ENCODE data around the gene XAGE1B. TPM values are rescaled to one million over a fixed set of nuclear protein-coding genes. Genes with fewer than 3 reads are reported as not detected.
"Not testable (repeated sequence)": the region's sequence is repeated elsewhere in the genome, so short reads cannot be mapped to it uniquely, and the experiment has no call there.

The XAGE1B gene
- total RNA-seq, 2 experiments from 2014 or later: not detected

- Histone ChIP-seq H2AFZ (ENCODE audit: low read length) (no peak overlapping the region), H3K4me1 (ENCODE audit: insufficient read depth, low read length, poor library complexity, severe bottlenecking) (no peaks in the 10 kb centered on the region), H3K4me2 (ENCODE audit: low read length) (no peak overlapping the region), H4K20me1 (ENCODE audit: insufficient read depth, low read length) (no peaks in the 10 kb centered on the region), H3K36me3 (ENCODE audit: insufficient read depth, low read length) (no peaks in the 10 kb centered on the region), H3K9me3 (ENCODE audit: low read length) (no peaks in the 10 kb centered on the region), H3K4me3 (ENCODE audit: low read depth, low read length, poor library complexity, severe bottlenecking) (no peak overlapping the region), H3K27ac (ENCODE audit: low read depth, low read length, poor library complexity, severe bottlenecking) (no peak overlapping the region), H3K9me2 (ENCODE audit: insufficient read depth, low read length) (no peaks in the 10 kb centered on the region), H3K79me2 (ENCODE audit: insufficient read depth, low read depth, low read length) (no peaks in the 10 kb centered on the region)
- CTCF ChIA-PET (ENCODE audit: unreplicated experiment): no interaction called here
- no TSS peak for BruUV-seq (replicated peaks)
- POLR2A ChIA-PET: no interaction called here
- TF ChIP-seq EZH2phosphoT487 (IDR thresholded peaks at IDR 0.05; ENCODE audit: borderline replicate concordance, low read depth, low read length) (no peak), CTCF (conservative IDR thresholded peaks at IDR 0.05; ENCODE audit: low read length) (no peak)
- intact Hi-C loops (cut with micrococcal nuclease; ENCODE audit: unreplicated experiment): no loop called here
- no peak for DNase-seq (ENCODE audit: low spot score)
Measured at GRCh38 chrX:52556741-52557140, 39.9 kb upstream of the XAGE1B start.

- Histone ChIP-seq H3K79me2 (ENCODE audit: insufficient read depth, low read depth, low read length) (no peaks in the 10 kb centered on the region), H3K4me2 (ENCODE audit: low read length) (no peak overlapping the region), H3K9me3 (ENCODE audit: low read length) (no peaks in the 10 kb centered on the region), H3K9me2 (ENCODE audit: insufficient read depth, low read length) (no peaks in the 10 kb centered on the region), H3K27ac (ENCODE audit: low read depth, low read length, poor library complexity, severe bottlenecking) (no peak overlapping the region), H2AFZ (ENCODE audit: low read length) (no peak overlapping the region), H4K20me1 (ENCODE audit: insufficient read depth, low read length) (no peaks in the 10 kb centered on the region), H3K4me1 (ENCODE audit: insufficient read depth, low read length, poor library complexity, severe bottlenecking) (no peaks in the 10 kb centered on the region), H3K36me3 (ENCODE audit: insufficient read depth, low read length) (no peaks in the 10 kb centered on the region), H3K4me3 (ENCODE audit: low read depth, low read length, poor library complexity, severe bottlenecking) (no peak overlapping the region)
- intact Hi-C loops (cut with micrococcal nuclease; ENCODE audit: unreplicated experiment): no loop called here
- BruUV-seq (replicated peaks): no TSS peak
- ChIA-PET CTCF (ENCODE audit: unreplicated experiment) (no interaction called here), POLR2A (no interaction called here)
- no peak for DNase-seq (ENCODE audit: low spot score)
- no peak for TF ChIP-seq EZH2phosphoT487 (IDR thresholded peaks at IDR 0.05; ENCODE audit: borderline replicate concordance, low read depth, low read length)
- TF ChIP-seq CTCF (conservative IDR thresholded peaks at IDR 0.05; ENCODE audit: low read length): no peak
Measured at GRCh38 chrX:52553995-52554642, 37.3 kb upstream of the XAGE1B start.

- H4K20me1 ChIP-seq (ENCODE audit: insufficient read depth, low read length); intact Hi-C loops (cut with micrococcal nuclease; ENCODE audit: unreplicated experiment); H2AFZ ChIP-seq (ENCODE audit: low read length); CTCF ChIA-PET (ENCODE audit: unreplicated experiment); H3K9me2 ChIP-seq (ENCODE audit: insufficient read depth, low read length); H3K79me2 ChIP-seq (ENCODE audit: insufficient read depth, low read depth, low read length); H3K9me3 ChIP-seq (ENCODE audit: low read length); H3K4me3 ChIP-seq (ENCODE audit: low read depth, low read length, poor library complexity, severe bottlenecking); H3K4me2 ChIP-seq (ENCODE audit: low read length); H3K4me1 ChIP-seq (ENCODE audit: insufficient read depth, low read length, poor library complexity, severe bottlenecking); H3K36me3 ChIP-seq (ENCODE audit: insufficient read depth, low read length); POLR2A ChIA-PET; BruUV-seq (replicated peaks); H3K27ac ChIP-seq (ENCODE audit: low read depth, low read length, poor library complexity, severe bottlenecking); DNase-seq (ENCODE audit: low spot score): not testable (repeated sequence)
Measured at GRCh38 chrX:52548769-52549168, 31.9 kb upstream of the XAGE1B start.

Data from OCI-LY7 (cell line).